Right lung (tissue), 5 donors: Measurements from ENCODE around the gene BICDL1. TPM values are rescaled to one million over a fixed set of nuclear protein-coding genes. Genes with fewer than 3 reads are reported as not detected.

Experiments used
- DNase-seq, 2 donors: peaks; one replicate each; pipeline ENCODE4 v3.0.0-alpha.2; 2013
- polyA plus RNA-seq, 5 donors: library from polyadenylated mRNA; unstranded; fragments of 120-200 nt; gene quantifications; one replicate each; pipeline versions ENCODE4 v1.2.1 to v1.2.3, GENCODE V29; 2013; ENCODE audit warnings: inconsistent platforms in 1 of 5, low replicate concordance in 1 of 5; ENCODE audit not compliant: insufficient read length in 5 of 5, insufficient read depth in 1 of 5

BICDL1 gene
- polyA plus RNA-seq, 5 donors, result 1.6 to 4.0 (median 2.8) TPM

GRCh38 chr12:120054293-120054692, 65.3 kb downstream of the BICDL1 start:
- DNase-seq, result no peak

- DNase-seq, result no peak
These were observed 66.4 kb downstream of the BICDL1 start for GRCh38 chr12:120055231-120056000.

- no peak for DNase-seq
These were observed 67.7 kb downstream of the BICDL1 start for GRCh38 chr12:120056739-120057138.

- DNase-seq, result no peak
These were observed 71.2 kb downstream of the BICDL1 start for GRCh38 chr12:120060196-120060595.

- no peak for DNase-seq
These were observed 71.7 kb downstream of the BICDL1 start for GRCh38 chr12:120060717-120061116.

GRCh38 chr12:120061575-120062214, 72.7 kb downstream of the BICDL1 start:
- DNase-seq, result no peak

- DNase-seq, result no peak
These were observed 74.0 kb downstream of the BICDL1 start for GRCh38 chr12:120062976-120063579.

- no peak for DNase-seq
These were observed 75.3 kb downstream of the BICDL1 start for GRCh38 chr12:120064054-120064940.

GRCh38 chr12:120065472-120065871, 76.4 kb downstream of the BICDL1 start:
- DNase-seq, result no peak

GRCh38 chr12:120066341-120066740, 77.3 kb downstream of the BICDL1 start:
- no peak for DNase-seq

GRCh38 chr12:120067084-120067869, 78.2 kb downstream of the BICDL1 start:
- DNase-seq, result no peak

- no peak for DNase-seq
These were observed 78.9 kb downstream of the BICDL1 start for GRCh38 chr12:120067901-120068300.

- DNase-seq, result no peak
These were observed 80.2 kb downstream of the BICDL1 start for GRCh38 chr12:120069278-120069677.

- no peak for DNase-seq
These were observed 82.5 kb downstream of the BICDL1 start for GRCh38 chr12:120071493-120072020.

GRCh38 chr12:120072472-120073249, 83.6 kb downstream of the BICDL1 start:
- no peak for DNase-seq

GRCh38 chr12:120075034-120075616, 86.1 kb downstream of the BICDL1 start:
- no peak for DNase-seq

- DNase-seq, result no peak
These were observed 87.6 kb downstream of the BICDL1 start for GRCh38 chr12:120076651-120077050.

- no peak for DNase-seq
These were observed 88.2 kb downstream of the BICDL1 start for GRCh38 chr12:120077260-120077659.

- DNase-seq, result no peak
These were observed 89.8 kb downstream of the BICDL1 start for GRCh38 chr12:120078868-120079267.
